GM13977 (cell line): ENCODE data around the gene MBD5.
"Not testable (repeated sequence)": the region's sequence is repeated elsewhere in the genome, so short reads cannot be mapped to it uniquely, and the experiment has no call there.

Experiments
- DNase-seq: peaks from one replicate; pipeline ENCODE4 v3.0.0; 2012; ENCODE audit warnings: low spot score
- in situ Hi-C: fragments of 300-500 bp; cut with MboI; formaldehyde crosslinking; loops from one replicate; pipeline ENCODE4 v1.12.0; 2022; ENCODE audit warnings: low sequenced_read_pairs, low pct_unique_long_range_greater_than_20kb, mixed read lengths, inconsistent platforms; ENCODE audit not compliant: unreplicated experiment
- TF ChIP-seq, protein P1 (sequence below): IDR thresholded peaks from 2 replicates; pipeline ENCODE4 v1.5.1; 2012; ENCODE audit warnings: mild to moderate bottlenecking, control low read depth; ENCODE audit not compliant: insufficient read depth; ENCODE audit errors: extremely low read depth, missing control alignments

MBD5 gene

DNA sequence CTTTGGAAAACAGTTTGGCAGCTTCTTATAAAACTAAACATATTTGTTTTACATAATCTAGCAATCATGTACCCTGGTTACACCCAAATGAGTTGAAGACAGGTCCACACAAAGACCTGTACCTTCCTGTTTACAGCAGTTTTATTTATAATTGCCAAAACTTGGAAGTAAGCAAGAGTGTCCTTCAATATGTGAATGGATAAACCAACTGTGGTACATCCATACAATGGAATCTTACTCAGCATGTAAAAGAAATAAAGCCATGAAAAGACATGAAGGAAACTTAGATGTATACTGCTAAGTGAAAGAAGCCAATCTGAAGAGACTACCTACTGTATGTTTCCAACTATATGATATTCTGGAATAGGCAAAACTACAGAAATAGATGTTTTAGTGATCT is 24.1 kb upstream of the MBD5 start:
- no peak for DNase-seq
- TF ChIP-seq, protein P1, sequence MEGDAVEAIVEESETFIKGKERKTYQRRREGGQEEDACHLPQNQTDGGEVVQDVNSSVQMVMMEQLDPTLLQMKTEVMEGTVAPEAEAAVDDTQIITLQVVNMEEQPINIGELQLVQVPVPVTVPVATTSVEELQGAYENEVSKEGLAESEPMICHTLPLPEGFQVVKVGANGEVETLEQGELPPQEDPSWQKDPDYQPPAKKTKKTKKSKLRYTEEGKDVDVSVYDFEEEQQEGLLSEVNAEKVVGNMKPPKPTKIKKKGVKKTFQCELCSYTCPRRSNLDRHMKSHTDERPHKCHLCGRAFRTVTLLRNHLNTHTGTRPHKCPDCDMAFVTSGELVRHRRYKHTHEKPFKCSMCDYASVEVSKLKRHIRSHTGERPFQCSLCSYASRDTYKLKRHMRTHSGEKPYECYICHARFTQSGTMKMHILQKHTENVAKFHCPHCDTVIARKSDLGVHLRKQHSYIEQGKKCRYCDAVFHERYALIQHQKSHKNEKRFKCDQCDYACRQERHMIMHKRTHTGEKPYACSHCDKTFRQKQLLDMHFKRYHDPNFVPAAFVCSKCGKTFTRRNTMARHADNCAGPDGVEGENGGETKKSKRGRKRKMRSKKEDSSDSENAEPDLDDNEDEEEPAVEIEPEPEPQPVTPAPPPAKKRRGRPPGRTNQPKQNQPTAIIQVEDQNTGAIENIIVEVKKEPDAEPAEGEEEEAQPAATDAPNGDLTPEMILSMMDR, result no peak
- in situ Hi-C loops, result loop anchor here (25.0 kb wide), 1 partner anchor 990 kb away; no protein-coding TSS in a partner anchor

DNA sequence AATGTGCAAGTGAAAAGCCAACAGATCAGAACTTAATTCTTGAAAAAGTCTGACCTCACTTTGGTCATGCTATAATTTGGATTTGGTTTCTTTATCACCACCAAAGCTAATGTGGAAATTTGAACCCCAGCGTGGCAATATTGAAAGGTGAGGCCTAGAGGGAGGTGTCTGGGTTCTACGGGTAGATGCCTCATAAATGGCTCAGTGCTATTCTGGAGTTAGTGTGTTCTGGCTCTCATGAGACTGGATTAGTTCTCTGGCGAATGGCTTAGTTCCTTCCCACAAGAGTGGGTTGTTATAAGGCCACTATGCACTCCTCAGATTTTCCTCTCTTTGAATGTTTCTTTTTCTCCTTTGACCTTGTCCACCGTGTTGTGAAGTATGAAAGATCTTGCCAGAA is 22.7 kb upstream of the MBD5 start:
- TF ChIP-seq, protein P1, result no peak
- in situ Hi-C loops, result loop anchor here (25.0 kb wide), 1 partner anchor 989 kb away; no protein-coding TSS in a partner anchor
- DNase-seq, result no peak

DNA sequence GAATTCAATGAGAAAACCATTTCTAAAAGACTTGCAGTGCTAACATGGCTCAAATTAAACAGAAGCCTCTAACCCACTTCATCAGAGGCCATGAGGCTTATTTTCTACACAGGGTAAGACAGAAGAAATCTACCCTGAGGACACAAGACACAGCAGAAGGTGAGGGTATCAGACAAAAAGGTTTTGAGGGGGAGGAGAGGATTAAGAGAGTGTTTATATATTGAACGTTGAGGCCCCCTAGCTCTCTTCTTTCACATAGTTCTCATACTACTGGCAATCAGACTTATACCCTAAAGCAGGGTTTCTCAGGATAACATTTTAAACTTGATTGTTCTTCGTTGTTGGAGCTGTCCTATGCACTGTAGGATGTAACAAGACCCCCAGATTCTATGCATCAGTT is 21.8 kb upstream of the MBD5 start:
- TF ChIP-seq, protein P1, result no peak
- in situ Hi-C loops, result loop anchor here (25.0 kb wide), 1 partner anchor 988 kb away; no protein-coding TSS in a partner anchor
- DNase-seq, result no peak

DNA sequence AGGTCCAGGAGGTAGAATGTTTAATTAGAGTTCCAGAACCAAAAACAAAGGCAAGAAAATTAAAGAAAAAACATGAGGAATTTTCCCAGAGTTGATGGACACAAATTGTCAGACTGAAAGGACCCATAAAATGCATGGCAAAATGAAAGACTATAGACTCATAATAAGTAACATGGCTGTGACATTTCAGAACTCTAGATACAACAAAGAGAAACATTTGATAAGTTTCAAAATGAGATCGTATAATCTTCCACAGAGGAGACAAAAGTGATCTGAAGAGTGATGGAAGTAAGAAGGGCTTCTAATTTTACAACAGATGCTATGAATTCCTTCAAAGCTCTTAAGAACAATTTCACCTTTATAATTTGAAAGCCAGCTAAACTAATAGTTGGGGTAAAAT is 20.8 kb upstream of the MBD5 start:
- DNase-seq, result no peak
- in situ Hi-C loops, result no loop called here
- TF ChIP-seq, protein P1, result no peak

DNA sequence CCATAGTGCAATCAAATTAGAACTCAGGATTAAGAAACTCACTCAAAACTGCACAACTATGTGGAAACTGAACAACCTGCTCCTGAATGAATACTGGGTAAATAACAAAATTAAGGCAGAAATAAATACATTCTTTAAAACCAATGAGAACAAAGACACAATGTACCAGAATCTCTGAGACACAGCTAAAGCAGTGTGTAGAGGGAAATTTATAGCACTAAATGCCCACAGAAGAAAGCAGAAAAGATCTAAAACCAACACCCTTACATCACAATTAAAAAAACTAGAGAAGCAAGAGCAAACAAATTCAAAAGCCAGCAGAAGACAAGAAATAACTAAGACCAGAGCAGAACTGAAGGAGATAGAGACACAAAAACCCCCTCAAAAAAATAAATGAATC is 18.5 kb upstream of the MBD5 start:
- DNase-seq, in situ Hi-C loops: not testable (repeated sequence)

DNA sequence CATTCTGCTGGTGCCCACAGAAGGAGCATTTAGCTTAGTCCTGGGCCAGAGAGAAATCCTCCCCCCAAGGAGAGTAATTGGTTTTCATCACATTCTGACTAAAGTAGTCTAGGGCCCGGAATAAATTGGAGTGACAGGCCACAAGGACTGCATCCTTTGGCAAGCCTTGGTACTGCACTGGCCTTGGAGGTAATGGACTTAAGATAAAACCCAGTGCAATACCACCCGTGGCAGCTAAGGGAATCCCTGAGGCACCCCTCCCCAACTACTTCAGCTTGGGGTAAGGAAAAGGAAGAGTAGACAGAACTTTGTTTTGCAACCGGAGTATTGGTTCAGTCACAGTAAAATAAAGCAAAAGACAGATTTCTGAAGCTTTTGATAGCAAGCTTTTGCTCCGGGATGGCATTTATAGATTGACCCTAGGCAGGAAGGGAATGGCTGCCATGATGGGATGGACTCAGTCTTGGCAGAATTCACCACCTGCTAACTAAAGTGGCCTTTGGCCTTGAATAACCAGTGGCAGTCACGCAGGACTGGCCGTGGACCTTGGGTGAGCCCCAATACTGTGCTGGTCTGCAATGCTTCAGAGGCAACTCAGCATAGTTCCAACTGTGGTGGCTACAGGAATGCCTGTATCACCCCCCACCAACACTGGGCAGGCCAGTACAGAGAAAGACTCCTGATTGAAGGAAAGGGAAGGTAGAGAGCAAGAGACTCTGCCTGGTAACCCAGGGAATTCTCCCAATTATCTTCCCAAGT is 14.5 kb upstream of the MBD5 start:
- TF ChIP-seq, protein P1, result no peak
- DNase-seq, result no peak
- in situ Hi-C loops, result no loop called here

DNA sequence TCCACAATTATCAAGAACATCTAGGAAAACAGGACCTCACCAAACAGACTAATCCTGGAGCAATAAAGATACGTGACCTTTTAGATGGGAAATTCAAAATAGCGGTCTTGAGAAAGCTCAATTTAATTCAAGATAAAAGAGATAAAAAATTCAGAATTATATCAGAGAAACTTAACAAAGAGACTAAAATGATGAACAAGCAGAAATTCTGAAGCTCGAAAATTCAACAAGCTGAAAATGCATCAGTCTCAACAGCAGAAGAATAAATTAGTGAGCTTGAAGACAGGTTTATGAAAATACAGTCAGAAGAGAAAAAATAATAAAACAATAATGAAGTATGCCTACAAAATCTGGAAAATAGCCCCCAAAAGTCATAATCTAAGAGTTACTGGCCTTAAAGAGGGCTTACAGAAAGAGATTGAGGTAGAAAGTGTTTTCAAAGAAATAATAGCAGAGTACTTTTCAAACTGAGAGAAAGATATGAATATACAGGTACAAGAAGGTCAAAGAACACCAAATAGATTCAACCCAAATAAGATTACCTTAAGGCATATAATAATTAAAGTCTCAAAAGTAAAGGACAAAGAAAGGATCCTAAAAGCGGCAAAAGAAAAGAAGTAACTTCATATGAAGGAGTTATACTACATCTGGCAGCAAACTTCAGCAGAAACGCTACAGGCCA is 13.5 kb upstream of the MBD5 start:
- TF ChIP-seq, protein P1, result no peak
- no peak for DNase-seq
- in situ Hi-C loops, result no loop called here

DNA sequence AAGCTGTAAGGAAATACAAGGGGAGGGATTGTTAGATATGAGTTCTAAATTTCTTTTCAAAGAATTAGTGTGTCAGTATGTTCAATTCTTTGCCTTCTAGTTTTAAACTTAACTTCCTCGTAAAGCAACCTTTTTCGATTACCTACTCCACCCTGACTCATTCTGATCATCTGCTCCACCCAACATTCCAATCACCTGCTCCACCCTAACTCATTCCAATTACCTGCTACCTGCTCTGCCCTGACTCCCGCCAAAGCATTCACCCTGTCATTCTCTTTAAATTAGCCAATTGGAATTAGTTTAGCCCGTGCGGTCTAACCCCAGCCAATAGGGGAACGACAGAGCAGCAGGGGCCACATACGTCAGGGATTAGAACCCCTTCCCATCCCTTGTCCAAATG is 12.5 kb upstream of the MBD5 start:
- in situ Hi-C loops, DNase-seq: not testable (repeated sequence)
